Measurements from ENCODE around the gene DIO3.
"Not testable (repeated sequence)": the region's sequence is repeated elsewhere in the genome, so short reads cannot be mapped to it uniquely, and the experiment has no call there.

Gene DIO3

GRCh38 chr14:101559624-101560533 lies 1.4 kb upstream of the DIO3 start:
- DNase-seq, result no peak

GRCh38 chr14:101560534-101561113 lies 671 bp upstream of the DIO3 start:
- DNase-seq, result no peak

GRCh38 chr14:101561897-101562490 lies 699 bp downstream of the DIO3 start:
- DNase-seq, result no peak

GRCh38 chr14:101562659-101563351 lies 1.5 kb downstream of the DIO3 start:
- DNase-seq, result no peak

- DNase-seq, result no peak
Observed at GRCh38 chr14:101563352-101563653, 2.0 kb downstream of the DIO3 start.

- DNase-seq, result no peak
Observed at GRCh38 chr14:101563654-101564443, 2.6 kb downstream of the DIO3 start.

GRCh38 chr14:101564444-101564776 lies 3.1 kb downstream of the DIO3 start:
- no peak for DNase-seq

GRCh38 chr14:101564819-101565698 lies 3.8 kb downstream of the DIO3 start:
- DNase-seq, result no peak

GRCh38 chr14:101567252-101567651 lies 6.0 kb downstream of the DIO3 start:
- DNase-seq, result no peak

GRCh38 chr14:101571004-101571403 lies 9.7 kb downstream of the DIO3 start:
- DNase-seq, result no peak

GRCh38 chr14:101572526-101572925 lies 11.2 kb downstream of the DIO3 start:
- not testable (repeated sequence) for DNase-seq

GRCh38 chr14:101573289-101573688 lies 12.0 kb downstream of the DIO3 start:
- DNase-seq, result no peak

GRCh38 chr14:101575581-101575980 lies 14.3 kb downstream of the DIO3 start:
- DNase-seq, result no peak

- no peak for DNase-seq
Observed at GRCh38 chr14:101577221-101577909, 16.1 kb downstream of the DIO3 start.

GRCh38 chr14:101578489-101578888 lies 17.2 kb downstream of the DIO3 start:
- no peak for DNase-seq

GRCh38 chr14:101579372-101580080 lies 18.2 kb downstream of the DIO3 start:
- no peak for DNase-seq

- no peak for DNase-seq
Observed at GRCh38 chr14:101581806-101582205, 20.5 kb downstream of the DIO3 start.

GRCh38 chr14:101582294-101582693 lies 21.0 kb downstream of the DIO3 start:
- no peak for DNase-seq

GRCh38 chr14:101583006-101583714 lies 21.9 kb downstream of the DIO3 start:
- DNase-seq, result no peak

- no peak for DNase-seq
Observed at GRCh38 chr14:101583715-101584054, 22.4 kb downstream of the DIO3 start.

Data from EL (cell line).